Measurements from ENCODE around the gene HNF4A. TPM values are rescaled to one million over a fixed set of nuclear protein-coding genes. Genes with fewer than 3 reads are reported as not detected.

The HNF4A gene
- total RNA-seq, 3 donors from 2014 or later: 0.11 to 0.27 (median 0.18) TPM

DNA sequence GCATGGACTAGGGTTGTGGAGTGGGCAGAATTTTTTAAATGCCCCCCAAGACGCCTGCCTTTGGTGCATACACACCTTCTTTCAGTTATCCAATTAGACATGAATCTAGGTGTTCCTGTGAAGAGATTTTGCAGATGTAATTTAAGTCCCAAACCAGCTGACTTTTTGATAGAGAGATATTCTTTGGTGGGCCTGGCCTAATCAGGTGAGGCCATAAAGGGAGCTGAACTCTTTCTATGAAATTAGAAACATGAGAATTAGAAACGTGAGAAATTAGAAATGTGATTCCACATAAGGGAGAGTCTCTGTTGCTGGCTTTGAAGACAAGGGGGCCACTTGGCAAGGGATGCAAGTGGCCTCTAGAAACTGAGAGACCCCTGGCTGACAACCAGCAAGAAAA lies 83.8 kb downstream of the HNF4A start:
- H3K36me3 Mint-ChIP-seq (ENCODE audit: insufficient read depth): no peaks in the 10 kb centered on the region
- H3K4me3 Mint-ChIP-seq: no peak overlapping the region
- peaks cover 4% of the 10 kb centered on the region for H3K27me3 Mint-ChIP-seq (ENCODE audit: low read depth)
- DNase-seq (no peak), ATAC-seq (no peak)
- H3K9me3 Mint-ChIP-seq: no peaks in the 10 kb centered on the region
- H3K4me1 Mint-ChIP-seq (ENCODE audit: low read depth): no peaks in the 10 kb centered on the region

DNA sequence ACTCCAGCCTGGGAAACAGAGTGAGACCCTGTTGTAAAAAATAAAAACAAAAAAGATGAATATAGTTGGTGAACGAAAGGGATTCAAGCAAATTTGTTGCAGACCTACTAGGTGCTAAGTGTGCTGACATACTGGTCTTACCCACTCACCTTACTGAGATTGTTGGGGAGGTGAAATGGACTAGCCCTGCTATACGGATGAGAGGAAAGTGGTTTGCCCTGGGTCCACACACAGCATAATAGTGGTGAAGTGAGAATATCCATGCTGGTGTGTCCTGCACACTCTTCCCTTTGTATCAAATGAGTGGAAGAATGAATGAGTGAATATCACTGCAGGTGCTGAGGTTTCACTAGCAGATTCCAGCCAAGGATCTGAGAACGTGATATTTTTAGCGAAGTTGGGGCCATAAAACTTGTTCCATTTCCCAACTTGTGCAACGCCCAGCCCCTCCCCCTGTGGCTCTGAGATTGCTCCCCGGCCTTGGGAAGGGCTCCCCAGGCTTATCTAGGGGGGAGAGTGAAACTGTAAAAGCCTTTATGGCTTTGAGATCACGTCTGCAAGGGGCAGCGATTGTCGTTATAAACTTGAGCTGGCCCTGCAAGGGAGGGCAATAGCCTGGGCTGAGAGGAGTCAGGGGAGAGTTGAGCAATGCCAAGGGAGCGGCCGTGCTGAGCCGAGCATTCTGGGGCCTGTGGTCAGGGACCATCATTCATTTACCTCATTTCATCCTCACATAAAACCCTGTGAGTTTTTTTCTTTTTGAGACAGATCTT lies 87.0 kb downstream of the HNF4A start:
- Mint-ChIP-seq H3K9me3 (peaks cover 3% of the 10 kb centered on the region), H3K4me3 (no peak overlapping the region), H3K36me3 (ENCODE audit: insufficient read depth) (no peaks in the 10 kb centered on the region), H3K27me3 (ENCODE audit: low read depth) (peaks cover 7% of the 10 kb centered on the region), H3K4me1 (ENCODE audit: low read depth) (no peaks in the 10 kb centered on the region)
- ATAC-seq (no peak), DNase-seq (no peak)

DNA sequence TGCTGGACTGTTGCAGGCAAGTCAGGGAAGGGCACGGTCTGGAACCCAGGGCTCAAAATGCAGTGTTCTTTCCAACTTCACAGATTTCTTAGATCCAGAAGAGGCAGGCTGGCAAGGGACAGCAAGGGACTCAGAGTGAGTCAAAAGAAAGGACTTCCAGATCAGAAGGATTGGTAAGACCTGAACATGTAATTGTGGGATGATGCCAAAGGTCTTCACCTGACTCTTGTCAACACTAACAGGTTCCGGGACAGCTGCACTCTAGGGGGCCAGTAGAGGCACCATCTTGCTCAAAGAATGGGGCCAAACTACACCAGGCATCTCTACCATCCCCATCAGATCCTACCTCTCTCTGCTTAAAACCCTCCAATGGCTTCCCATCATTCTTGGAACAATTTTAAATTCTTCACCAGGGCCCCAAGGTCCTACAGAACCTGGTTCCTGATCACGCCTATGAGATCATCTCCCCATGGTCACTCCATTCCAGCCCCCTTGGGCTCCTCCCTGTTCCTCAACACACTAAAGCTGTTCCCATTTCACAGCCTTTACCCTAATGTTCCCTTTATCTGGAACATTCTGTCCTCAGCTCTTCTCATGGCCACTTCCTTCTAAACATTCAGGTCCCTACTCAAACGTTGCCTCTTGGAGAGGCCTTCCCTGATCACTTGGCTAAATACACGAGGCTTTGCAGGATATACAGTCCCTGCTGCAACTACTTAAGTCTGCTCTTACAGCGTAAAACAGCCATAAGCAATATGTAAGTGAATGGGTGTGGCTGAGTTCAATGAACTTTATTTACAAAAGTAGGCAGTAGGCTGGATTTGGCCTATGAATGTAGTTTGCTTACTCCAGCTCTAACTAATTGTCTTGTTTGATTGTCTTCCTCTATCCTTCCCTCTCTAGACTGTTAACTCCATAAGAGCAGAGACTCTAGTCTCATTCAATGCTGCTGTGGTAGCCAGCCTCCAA lies 90.5 kb downstream of the HNF4A start:
- ATAC-seq (no peak), DNase-seq (no peak)
- Mint-ChIP-seq H3K9me3 (peaks cover 3% of the 10 kb centered on the region), H3K4me3 (no peak overlapping the region), H3K4me1 (ENCODE audit: low read depth) (no peaks in the 10 kb centered on the region), H3K36me3 (ENCODE audit: insufficient read depth) (no peaks in the 10 kb centered on the region), H3K27me3 (ENCODE audit: low read depth) (peaks cover 9% of the 10 kb centered on the region)

DNA sequence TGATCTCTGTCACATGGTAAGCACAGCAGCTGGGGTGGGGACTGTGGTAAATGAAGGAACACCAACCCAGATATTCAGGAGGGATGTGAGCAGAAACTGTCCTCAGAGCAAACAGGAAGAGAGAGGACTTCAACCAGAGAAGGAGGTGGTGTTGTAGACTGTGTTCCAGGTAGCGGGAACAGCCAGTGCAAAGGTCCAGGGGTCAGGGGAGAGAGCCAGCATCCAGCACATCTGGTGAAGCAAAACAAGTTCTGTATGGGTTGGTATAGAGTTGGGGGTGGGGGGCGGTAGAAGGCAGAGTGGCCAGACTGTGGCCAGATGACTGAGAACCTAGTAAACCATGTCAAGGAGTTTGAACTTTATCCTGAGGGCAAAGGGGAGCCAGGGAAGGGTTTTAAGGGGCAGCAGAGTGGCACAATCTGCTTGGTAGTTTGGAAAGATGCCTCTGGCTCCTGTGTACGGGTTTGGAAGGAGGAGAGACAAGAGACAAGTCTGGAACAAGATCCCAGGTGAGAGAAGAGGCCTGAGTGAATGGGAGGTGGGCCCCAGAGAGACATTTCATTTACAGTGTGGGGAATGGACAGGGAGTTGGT lies 92.4 kb downstream of the HNF4A start:
- ATAC-seq (no peak), DNase-seq (no peak)
- Mint-ChIP-seq H3K27me3 (ENCODE audit: low read depth) (peaks cover 9% of the 10 kb centered on the region), H3K4me3 (no peak overlapping the region), H3K4me1 (ENCODE audit: low read depth) (no peaks in the 10 kb centered on the region), H3K9me3 (peaks cover 3% of the 10 kb centered on the region), H3K36me3 (ENCODE audit: insufficient read depth) (no peaks in the 10 kb centered on the region)

DNA sequence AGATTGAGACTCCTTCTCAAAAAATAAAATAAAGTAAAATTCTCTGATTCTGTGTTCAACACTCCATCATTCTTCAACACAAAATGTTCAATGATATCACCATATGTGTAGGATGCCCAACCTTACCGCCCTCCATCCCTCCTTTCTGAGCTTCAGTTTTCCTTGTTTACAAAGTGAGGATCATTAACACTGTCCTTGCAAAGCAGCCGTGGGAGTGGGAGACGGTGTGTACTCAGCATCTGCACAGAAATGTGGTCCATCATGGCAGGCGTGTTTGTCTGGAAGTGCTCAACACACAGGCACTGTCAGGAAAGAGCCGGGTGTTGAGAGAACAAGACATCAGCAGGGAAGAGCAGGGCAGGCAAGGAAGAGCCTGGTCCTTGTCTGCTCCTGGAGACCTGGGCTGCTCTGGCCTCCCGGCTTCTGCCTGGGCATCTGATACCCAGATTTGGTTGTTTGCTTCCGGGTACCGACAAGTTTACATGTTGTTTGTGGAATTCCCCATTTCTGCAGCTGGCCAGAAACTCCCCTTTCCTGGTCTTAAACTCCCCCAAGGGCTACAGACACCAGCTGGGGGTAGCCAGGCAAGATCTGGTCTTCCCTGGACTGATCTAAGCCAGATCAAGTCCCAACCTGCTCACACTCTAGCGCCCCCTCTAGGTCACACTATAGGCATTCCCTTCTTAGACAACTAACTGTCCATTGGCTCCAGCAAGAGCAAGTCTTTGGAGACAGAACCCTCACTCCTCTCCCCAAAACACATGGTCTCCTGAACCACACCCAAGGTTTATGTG lies 93.5 kb downstream of the HNF4A start:
- ATAC-seq: no peak
- no peak for DNase-seq
- Mint-ChIP-seq H3K9me3 (peaks cover 3% of the 10 kb centered on the region), H3K4me3 (no peak overlapping the region), H3K4me1 (ENCODE audit: low read depth) (no peaks in the 10 kb centered on the region), H3K27me3 (ENCODE audit: low read depth) (peaks cover 12% of the 10 kb centered on the region), H3K36me3 (ENCODE audit: insufficient read depth) (no peaks in the 10 kb centered on the region)

DNA sequence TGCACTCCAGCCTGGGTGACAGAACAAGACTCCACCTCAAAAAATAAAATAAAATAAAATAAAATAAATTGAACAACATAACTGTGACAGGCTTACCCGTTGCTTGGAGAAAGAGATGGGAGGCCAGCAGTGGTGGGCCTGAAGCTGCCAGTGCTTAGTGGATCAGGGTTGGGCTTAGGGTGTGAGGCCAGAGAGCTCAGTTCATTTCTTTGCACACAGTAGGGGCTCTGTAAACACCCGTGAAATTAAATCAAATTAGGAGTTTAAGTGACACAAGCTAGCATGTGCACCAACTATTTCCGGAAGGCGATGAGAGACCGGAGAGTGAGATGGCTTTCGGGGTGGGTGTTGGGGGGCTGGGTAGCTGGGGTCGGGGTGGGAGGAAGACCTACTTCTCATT lies 94.4 kb downstream of the HNF4A start:
- no peaks in the 10 kb centered on the region for H3K36me3 Mint-ChIP-seq (ENCODE audit: insufficient read depth)
- no peak overlapping the region for H3K4me3 Mint-ChIP-seq
- DNase-seq (no peak), ATAC-seq (no peak)
- no peaks in the 10 kb centered on the region for H3K4me1 Mint-ChIP-seq (ENCODE audit: low read depth)
- peaks cover 3% of the 10 kb centered on the region for H3K9me3 Mint-ChIP-seq
- H3K27me3 Mint-ChIP-seq (ENCODE audit: low read depth): peaks cover 12% of the 10 kb centered on the region

DNA sequence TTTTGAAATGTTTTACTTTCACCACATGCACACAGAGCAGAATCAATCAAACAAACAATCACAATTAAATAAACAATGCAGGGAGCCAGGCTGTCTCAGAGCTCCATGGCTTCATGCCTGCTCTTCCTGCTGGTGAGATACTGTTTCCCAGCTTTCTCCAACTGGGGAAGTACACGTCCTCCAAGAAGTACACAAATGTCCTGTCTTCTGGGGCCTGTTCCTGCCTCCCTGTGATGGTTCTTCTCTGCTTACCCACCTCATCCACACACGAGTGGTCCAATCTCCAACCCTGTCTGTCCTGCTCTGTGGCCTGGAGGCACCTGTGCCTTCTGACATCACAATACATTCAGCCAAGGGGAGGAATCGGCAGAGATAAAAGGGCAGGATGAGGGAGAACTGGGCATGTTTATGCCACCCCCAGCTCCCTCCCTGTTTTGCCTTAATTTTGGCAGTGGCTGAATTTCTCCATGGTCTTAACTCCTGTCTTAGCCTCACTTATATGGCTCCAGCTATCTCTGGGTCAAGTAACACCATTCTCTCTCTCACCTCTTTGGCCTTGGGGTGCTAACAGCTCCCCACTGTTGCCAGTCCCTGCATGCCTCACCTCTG lies 94.9 kb downstream of the HNF4A start:
- Mint-ChIP-seq H3K9me3 (peaks cover 3% of the 10 kb centered on the region), H3K4me1 (ENCODE audit: low read depth) (no peaks in the 10 kb centered on the region), H3K27me3 (ENCODE audit: low read depth) (peaks cover 12% of the 10 kb centered on the region), H3K4me3 (no peak overlapping the region), H3K36me3 (ENCODE audit: insufficient read depth) (no peaks in the 10 kb centered on the region)
- DNase-seq (no peak), ATAC-seq (no peak)

DNA sequence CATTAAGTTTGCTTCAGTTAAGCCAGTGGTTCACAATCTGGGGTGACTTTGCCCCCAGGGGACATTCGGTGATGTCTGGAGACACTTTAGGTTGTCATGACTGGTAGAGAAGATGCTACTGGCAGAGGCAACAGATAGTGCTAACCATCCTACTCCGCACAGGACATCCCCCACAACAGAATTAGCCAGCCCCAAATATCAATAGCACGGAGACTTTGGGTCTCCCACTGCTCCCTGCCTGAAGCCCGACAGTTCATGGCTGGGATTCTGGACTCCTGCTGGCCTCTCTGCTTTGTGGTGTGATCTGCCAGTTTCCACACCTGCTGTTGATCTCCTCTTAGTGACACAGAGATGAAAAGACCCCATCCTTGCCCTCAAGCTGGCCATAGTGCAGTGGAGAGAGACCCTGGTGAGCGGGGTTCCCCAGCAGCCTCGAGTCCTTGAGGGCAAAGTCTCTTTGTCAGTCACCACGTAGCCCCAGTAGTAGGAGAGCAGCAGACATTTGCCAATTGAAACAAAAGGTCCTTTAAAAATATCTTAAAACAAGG lies 95.5 kb downstream of the HNF4A start:
- Mint-ChIP-seq H3K9me3 (peaks cover 3% of the 10 kb centered on the region), H3K4me1 (ENCODE audit: low read depth) (no peaks in the 10 kb centered on the region), H3K4me3 (no peak overlapping the region), H3K36me3 (ENCODE audit: insufficient read depth) (no peaks in the 10 kb centered on the region), H3K27me3 (ENCODE audit: low read depth) (peaks cover 9% of the 10 kb centered on the region)
- DNase-seq (no peak), ATAC-seq (no peak)

DNA sequence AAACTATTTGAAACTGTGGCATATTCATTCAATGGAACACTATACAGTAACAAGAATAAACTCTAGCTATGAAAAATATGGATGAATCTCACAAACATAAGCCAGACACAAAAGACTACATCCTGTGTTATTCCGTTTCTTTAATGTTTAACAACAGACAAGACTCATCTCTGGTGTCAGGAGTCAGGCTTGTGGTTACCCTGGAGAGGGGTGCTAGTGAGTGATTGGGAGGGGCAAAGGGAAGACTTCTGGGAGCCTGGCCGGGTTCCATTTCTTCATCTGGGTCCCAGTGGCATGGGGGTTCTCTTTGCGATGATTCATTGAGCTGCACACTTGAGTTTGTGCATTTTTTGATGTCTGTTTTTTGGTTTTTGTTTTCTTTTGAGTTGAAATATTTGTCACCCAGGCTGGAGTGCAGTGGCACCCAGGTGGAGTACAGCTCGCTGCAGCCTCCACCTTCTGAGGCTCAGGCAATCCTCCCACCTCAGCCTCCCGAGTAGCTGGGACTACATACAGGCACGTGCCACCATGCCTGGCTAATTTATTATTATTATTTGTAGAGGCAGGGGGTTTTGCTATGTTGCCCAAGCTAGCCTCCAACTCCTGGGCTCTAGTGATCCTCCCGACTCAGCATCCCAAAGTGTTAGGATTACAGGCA lies 98.9 kb downstream of the HNF4A start:
- Mint-ChIP-seq H3K36me3 (ENCODE audit: insufficient read depth) (no peaks in the 10 kb centered on the region), H3K27me3 (ENCODE audit: low read depth) (peaks cover 9% of the 10 kb centered on the region), H3K9me3 (no peaks in the 10 kb centered on the region), H3K4me1 (ENCODE audit: low read depth) (no peaks in the 10 kb centered on the region), H3K4me3 (no peak overlapping the region)
- ATAC-seq (no peak), DNase-seq (no peak)

DNA sequence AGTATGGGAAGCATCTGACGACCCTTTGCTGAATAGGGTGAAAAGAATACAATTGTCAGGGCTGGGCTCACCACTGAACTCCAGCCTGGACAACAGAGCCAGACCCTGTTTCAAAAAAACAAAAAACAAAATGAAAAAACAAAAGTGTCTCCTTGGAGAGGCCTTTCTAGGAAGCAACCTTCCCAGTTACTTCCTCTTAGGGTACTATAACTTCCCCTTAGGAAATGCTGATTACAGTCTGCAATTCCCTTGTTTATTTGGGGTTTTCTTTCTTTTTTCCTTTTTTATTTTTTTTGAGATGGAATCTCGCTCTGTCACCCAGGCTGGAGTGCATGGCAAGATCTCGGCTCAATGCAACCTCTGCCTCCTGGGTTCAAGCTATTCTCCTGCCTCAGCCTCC lies 99.6 kb downstream of the HNF4A start:
- no peak overlapping the region for H3K4me3 Mint-ChIP-seq
- ATAC-seq (no peak), DNase-seq (no peak)
- no peaks in the 10 kb centered on the region for H3K4me1 Mint-ChIP-seq (ENCODE audit: low read depth)
- H3K36me3 Mint-ChIP-seq (ENCODE audit: insufficient read depth): no peaks in the 10 kb centered on the region
- H3K9me3 Mint-ChIP-seq: no peaks in the 10 kb centered on the region
- peaks cover 9% of the 10 kb centered on the region for H3K27me3 Mint-ChIP-seq (ENCODE audit: low read depth)

DNA sequence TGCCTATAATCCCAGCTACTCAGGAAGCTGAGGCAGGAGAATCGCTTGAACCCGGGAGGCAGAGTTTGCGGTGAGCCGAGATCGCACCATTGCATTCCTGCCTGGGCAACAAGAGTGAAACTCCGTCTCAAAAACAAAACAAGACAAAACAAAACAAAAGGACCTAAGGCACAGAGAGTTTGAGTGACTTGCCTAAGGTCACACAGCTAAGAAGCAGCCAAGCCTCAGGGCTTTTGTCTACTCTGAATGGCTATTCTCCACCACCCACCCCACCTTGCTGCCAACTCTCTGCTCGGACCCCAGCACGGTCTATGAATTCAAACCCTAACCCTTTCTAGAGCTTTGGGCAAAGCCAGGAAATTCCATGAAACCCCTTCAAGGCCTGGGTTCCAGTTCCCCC lies 101.1 kb downstream of the HNF4A start:
- no peaks in the 10 kb centered on the region for H3K4me1 Mint-ChIP-seq (ENCODE audit: low read depth)

DNA sequence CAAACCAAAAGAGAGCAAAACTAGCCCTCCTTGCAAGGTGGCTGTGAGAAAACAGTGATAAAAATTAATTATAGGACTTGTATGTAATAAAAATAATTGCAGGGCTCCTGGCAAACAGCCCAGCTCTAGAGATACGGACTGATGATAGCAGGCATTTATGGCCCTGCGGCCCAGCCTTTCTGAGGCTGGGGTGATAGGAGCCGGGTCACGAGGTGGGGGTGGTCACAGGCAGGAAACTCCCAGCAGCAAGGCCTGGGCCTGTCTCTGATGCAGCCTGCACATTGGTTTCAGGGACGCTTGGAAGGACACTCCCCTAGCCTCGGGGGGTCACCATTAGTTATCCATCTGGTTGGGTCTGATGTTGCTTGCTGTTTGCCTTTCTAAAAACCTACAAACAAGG lies 101.5 kb downstream of the HNF4A start:
- H3K36me3 Mint-ChIP-seq (ENCODE audit: insufficient read depth): no peaks in the 10 kb centered on the region
- no peaks in the 10 kb centered on the region for H3K4me1 Mint-ChIP-seq (ENCODE audit: low read depth)
- peaks cover 3% of the 10 kb centered on the region for H3K27me3 Mint-ChIP-seq (ENCODE audit: low read depth)
- ATAC-seq: no peak
- H3K4me3 Mint-ChIP-seq: no peak overlapping the region
- DNase-seq: no peak
- no peaks in the 10 kb centered on the region for H3K9me3 Mint-ChIP-seq

More for the DNA sequence above, 101.1 kb downstream of the HNF4A start:
- Mint-ChIP-seq H3K9me3 (no peaks in the 10 kb centered on the region), H3K36me3 (ENCODE audit: insufficient read depth) (no peaks in the 10 kb centered on the region), H3K27me3 (ENCODE audit: low read depth) (peaks cover 3% of the 10 kb centered on the region), H3K4me3 (no peak overlapping the region)
- DNase-seq: no peak
- no peak for ATAC-seq

DNA sequence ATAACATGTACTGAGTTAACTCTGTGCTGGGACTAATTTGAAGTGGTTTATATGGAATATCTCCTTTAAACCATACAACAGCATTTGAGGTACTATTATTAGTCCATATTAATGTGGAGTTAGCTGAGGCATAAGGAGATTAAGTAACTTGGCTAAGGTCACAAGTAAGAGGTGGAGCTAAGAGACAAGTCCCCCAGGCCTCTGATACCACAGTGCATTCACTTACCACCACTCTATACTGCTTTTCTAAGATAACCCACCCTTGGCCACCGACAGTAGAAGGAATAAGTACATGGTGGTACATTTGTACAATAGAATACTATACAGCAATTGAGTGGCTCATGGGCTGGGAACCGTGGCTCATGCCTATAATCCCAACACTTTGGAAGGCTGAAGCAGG lies 103.8 kb downstream of the HNF4A start:
- no peaks in the 10 kb centered on the region for H3K4me1 Mint-ChIP-seq (ENCODE audit: low read depth)
- DNase-seq (no peak), ATAC-seq (no peak)
- no peaks in the 10 kb centered on the region for H3K9me3 Mint-ChIP-seq
- H3K27me3 Mint-ChIP-seq (ENCODE audit: low read depth): peaks cover 2% of the 10 kb centered on the region
- H3K4me3 Mint-ChIP-seq: no peak overlapping the region
- H3K36me3 Mint-ChIP-seq (ENCODE audit: insufficient read depth): no peaks in the 10 kb centered on the region
